MCF 10A (cell line): ENCODE measurements around the gene IPO9. TPM values are rescaled to one million over a fixed set of nuclear protein-coding genes. Genes with fewer than 3 reads are reported as not detected.

ENCODE experiments used
- BruUV-seq: library from RNA; stranded (reverse); fragments of 400-500 nt; replicated peaks from 2 replicates; lab custom pipeline; 2021; lab: Mats Ljungman, UMichigan
- CTCF ChIA-PET: fragments of 300-600 bp; sonication (Branson Sonifier 250); formaldehyde crosslinking; extraction: SDS; loops from one replicate; lab custom pipeline; 2021; ENCODE audit warnings: antibody characterized with exemption, inconsistent platforms; lab: Yijun Ruan, JAX
- POLR2A ChIA-PET: fragments of 300-600, 350-650 bp; sonication (Branson Sonifier 250); formaldehyde crosslinking; extraction: SDS; loops from one replicate; lab custom pipeline; 2020; ENCODE audit warnings: antibody characterized with exemption, inconsistent platforms; lab: Yijun Ruan, JAX
- DNase-seq: peaks from one replicate; pipeline ENCODE4 v3.0.0-alpha.2; 2018; ENCODE audit not compliant: unreplicated experiment
- H3K27ac Mint-ChIP-seq: one replicate; pipeline ENCODE4 v1.8.0; 2022; ENCODE audit warnings: mild to moderate bottlenecking, low read depth, mixed read lengths; ENCODE audit not compliant: unreplicated experiment
- H3K27me3 Mint-ChIP-seq: one replicate; pipeline ENCODE4 v1.8.0; 2022; ENCODE audit warnings: mixed read lengths; ENCODE audit not compliant: insufficient read depth, unreplicated experiment
- H3K36me3 Mint-ChIP-seq: one replicate; pipeline ENCODE4 v1.8.0; 2022; ENCODE audit warnings: mild to moderate bottlenecking, moderate library complexity, mixed read lengths; ENCODE audit not compliant: insufficient read depth, unreplicated experiment
- H3K4me1 Mint-ChIP-seq: one replicate; pipeline ENCODE4 v1.8.0; 2022; ENCODE audit warnings: mixed read lengths; ENCODE audit not compliant: insufficient read depth, unreplicated experiment
- H3K4me3 Mint-ChIP-seq: one replicate; pipeline ENCODE4 v1.8.0; 2022; ENCODE audit warnings: mild to moderate bottlenecking, moderate library complexity, mixed read lengths; ENCODE audit not compliant: unreplicated experiment
- H3K9me3 Mint-ChIP-seq: one replicate; pipeline ENCODE4 v1.8.0; 2022; ENCODE audit warnings: mixed read lengths; ENCODE audit not compliant: unreplicated experiment
- CTCF ChIP-seq: fragments of 200-600 bp; IDR thresholded peaks from one replicate; pipeline ENCODE4 v1.8.0; 2022; ENCODE audit warnings: antibody characterized with exemption, mild to moderate bottlenecking; ENCODE audit not compliant: unreplicated experiment
- intact Hi-C: fragments of 100-400 bp; cut with micrococcal nuclease; formaldehyde crosslinking; loops from 2 replicates; pipeline ENCODE4 v1.14.1; 2022
- total RNA-seq: library from RNA; stranded (reverse); gene quantifications from 2 replicates; pipeline ENCODE4 v1.2.3, GENCODE V29; 2022

Gene IPO9
- total RNA-seq, 1 experiment from 2014 or later = 117 TPM

DNA sequence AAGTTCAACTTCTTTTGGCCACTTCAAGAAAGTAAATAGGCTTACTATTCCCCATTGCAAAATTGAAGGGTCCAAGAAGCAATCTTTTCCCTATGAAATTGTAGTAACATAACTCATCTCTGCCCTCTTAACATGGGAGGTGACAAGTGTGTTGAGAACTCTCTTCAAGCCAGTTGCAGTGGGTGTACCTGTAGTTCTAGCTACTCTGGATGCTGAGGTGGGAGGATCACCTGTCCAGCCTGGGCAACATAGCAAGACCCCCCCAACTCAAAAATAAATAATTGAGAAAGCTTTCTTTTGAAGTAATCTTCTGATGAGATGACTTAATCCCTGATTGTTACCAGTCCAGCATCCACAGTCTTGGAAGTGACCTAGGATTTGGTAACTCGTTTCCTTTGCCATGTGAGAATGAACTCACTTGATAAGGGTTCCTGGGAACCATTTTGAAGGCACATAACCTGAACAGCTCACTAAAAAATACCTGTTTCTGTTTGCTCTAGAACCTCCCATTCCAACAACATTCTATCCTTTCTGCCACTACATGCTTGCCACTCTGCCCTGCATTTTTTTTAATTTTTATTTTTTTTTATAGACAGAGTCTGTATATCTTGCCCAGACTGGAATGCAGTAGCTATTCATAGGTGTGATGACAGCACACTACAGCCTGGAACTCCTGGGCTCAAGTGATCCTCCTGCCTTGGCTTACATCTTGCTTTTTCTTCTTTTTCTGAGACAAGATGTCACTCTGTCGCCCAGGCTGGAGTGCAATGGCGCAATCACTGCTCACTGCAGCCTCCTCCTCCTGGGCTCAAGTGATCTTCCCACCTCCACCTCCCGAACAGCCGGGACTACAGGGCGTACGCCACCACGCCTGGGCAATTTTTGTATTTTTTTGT is 1.4 kb upstream of the IPO9 start:
- DNase-seq = no peak
- Mint-ChIP-seq H3K27me3 (no peaks in the 10 kb centered on the region), H3K4me1 (peaks cover 43% of the 10 kb centered on the region), H3K27ac (no peak overlapping the region), H3K36me3 (peaks cover 17% of the 10 kb centered on the region), H3K9me3 (no peaks in the 10 kb centered on the region), H3K4me3 (no peak overlapping the region)
- ChIA-PET POLR2A (interaction anchor here (0.6 to 2.9 kb wide), 9 partner anchors 9 to 346 kb away, joined by 3 to 78 read pairs (median 3); no protein-coding TSS in a partner anchor), CTCF (interaction anchor here (0.5 to 6.2 kb wide), 29 partner anchors 8 to 733 kb away, joined by 3 to 96 read pairs (median 4); no protein-coding TSS in a partner anchor)
- no TSS peak for BruUV-seq
- TF ChIP-seq CTCF = no peak
- intact Hi-C loops = no loop called here

DNA sequence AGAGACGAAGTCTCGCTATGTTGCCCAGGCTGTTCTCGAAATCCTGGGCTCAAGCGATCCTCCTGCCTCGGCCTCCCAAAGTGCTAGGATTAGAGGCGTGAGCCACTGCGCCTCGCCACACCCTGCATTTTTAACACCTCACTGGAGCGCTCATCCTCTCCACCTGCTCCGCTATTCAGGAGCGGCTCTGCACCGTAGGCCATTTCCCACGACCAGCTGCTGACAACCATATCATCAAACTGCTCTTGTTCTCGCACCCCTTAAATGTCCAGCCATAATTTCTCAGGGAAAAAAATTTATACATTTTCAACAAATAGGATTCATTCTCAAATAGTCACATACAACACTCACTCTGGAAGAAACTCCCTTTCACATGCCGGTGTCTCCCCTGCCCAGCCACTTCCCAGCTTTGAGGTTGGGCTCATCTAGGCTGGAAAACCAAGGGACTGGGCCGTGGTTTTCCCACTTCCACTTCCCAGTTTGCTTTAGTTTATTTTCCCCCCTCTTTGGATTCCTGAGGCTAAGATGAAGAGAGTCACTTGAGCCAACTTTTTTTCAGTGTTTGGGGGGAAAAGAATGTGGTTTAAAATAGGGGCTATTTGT is 639 bp upstream of the IPO9 start:
- H3K4me1 Mint-ChIP-seq = peaks cover 46% of the 10 kb centered on the region
- POLR2A ChIA-PET = interaction anchor here (0.6 to 2.9 kb wide), 16 partner anchors 8 to 367 kb away, joined by 3 to 78 read pairs (median 4); partner anchors contain the start of gene TIMM17A

DNA sequence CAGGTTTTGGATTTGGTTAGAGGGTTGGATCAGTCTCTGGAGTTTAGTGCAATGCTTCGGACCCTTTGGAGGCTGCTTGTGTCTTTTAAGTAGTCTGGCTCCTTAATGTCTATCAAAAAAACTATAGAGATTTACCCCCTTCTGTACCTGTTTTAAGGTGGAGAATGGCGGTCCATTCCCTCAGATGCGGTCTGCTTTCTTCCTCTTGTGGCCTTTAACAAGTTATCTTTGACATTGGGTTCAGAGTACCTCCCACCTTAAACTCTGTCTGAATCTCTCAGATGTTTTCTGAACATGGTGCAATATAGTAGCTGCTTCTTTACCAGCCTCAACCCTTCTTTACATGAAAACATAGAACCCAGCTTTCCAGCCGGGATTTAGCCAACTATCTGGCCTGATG is 2.4 kb downstream of the IPO9 start:
- CTCF ChIA-PET = interaction anchor here (1.0 kb wide), 1 partner anchor 300 kb away, joined by 4 read pairs; no protein-coding TSS in a partner anchor
- BruUV-seq = no TSS peak
- no peak overlapping the region for H3K27ac Mint-ChIP-seq
- no peaks in the 10 kb centered on the region for H3K27me3 Mint-ChIP-seq
- intact Hi-C loops = no loop called here
- POLR2A ChIA-PET = interaction anchor here (0.7 to 3.1 kb wide), 6 partner anchors 12 to 120 kb away, joined by 3 to 17 read pairs (median 3); no protein-coding TSS in a partner anchor
- no peak for TF ChIP-seq CTCF
- H3K9me3 Mint-ChIP-seq = no peaks in the 10 kb centered on the region
- DNase-seq = no peak
- peaks cover 19% of the 10 kb centered on the region for H3K36me3 Mint-ChIP-seq
- peak overlapping the region; percentile 21 for H3K4me3 Mint-ChIP-seq
- H3K4me1 Mint-ChIP-seq = peaks cover 59% of the 10 kb centered on the region

More for the DNA sequence above, 639 bp upstream of the IPO9 start:
- Mint-ChIP-seq H3K27ac (no peak overlapping the region), H3K4me3 (peak overlapping the region; percentile 100), H3K27me3 (no peaks in the 10 kb centered on the region), H3K36me3 (peaks cover 11% of the 10 kb centered on the region), H3K9me3 (no peaks in the 10 kb centered on the region)
- intact Hi-C loops = no loop called here
- TF ChIP-seq CTCF = no peak
- DNase-seq = no peak
- BruUV-seq = no TSS peak
- CTCF ChIA-PET = interaction anchor here (0.6 to 6.2 kb wide), 24 partner anchors 9 to 393 kb away, joined by 3 to 96 read pairs (median 4); no protein-coding TSS in a partner anchor
